Fibroblast of lung (primary cell): ENCODE results near the gene SRC. TPM values are rescaled to one million over a fixed set of nuclear protein-coding genes. Genes with fewer than 3 reads are reported as not detected.

ENCODE experiments used
- DNase-seq, 2 donors: peaks; one replicate each; pipeline versions ENCODE4 v3.0.0 to v3.0.0-alpha.2; 2010; ENCODE audit warnings: low read depth in 2 of 2
- H2AFZ ChIP-seq: 2 replicates; pipeline ENCODE4 v1.5.1; 2012; ENCODE audit warnings: low read length, control low read depth, inconsistent platforms
- H3K27ac ChIP-seq: 2 replicates; pipeline ENCODE4 v1.5.1; 2011; ENCODE audit warnings: low read length, control low read depth; ENCODE audit not compliant: insufficient read depth
- H3K27me3 ChIP-seq: 2 replicates; pipeline ENCODE4 v1.5.1; 2011; ENCODE audit warnings: mild to moderate bottlenecking, low read length; ENCODE audit not compliant: control insufficient read depth, insufficient read depth
- H3K36me3 ChIP-seq: 2 replicates; pipeline ENCODE4 v1.5.1; 2011; ENCODE audit warnings: low read length; ENCODE audit not compliant: control insufficient read depth, insufficient read depth
- H3K4me1 ChIP-seq: 2 replicates; pipeline ENCODE4 v1.5.1; 2011; ENCODE audit warnings: low read length; ENCODE audit not compliant: control insufficient read depth, insufficient read depth; ENCODE audit errors: extremely low read depth
- H3K4me2 ChIP-seq: 2 replicates; pipeline ENCODE4 v1.5.1; 2011; ENCODE audit warnings: low read length, control low read depth; ENCODE audit not compliant: insufficient read depth; ENCODE audit errors: extremely low read depth
- H3K4me3 ChIP-seq, 4 experiments: fragments of 200-600 bp in 1 of 4; sonication (generic) in 1 of 4; replicated peaks in 1 of 4; 2 replicates each; pipeline ENCODE4 v1.5.1; 2011 to 2016; ENCODE audit warnings: low read length in 4 of 4, low read depth in 3 of 4, mild to moderate bottlenecking in 3 of 4, control low read depth in 2 of 4, inconsistent platforms in 1 of 4, mixed read lengths in 1 of 4; ENCODE audit not compliant: insufficient read depth in 1 of 4; ENCODE audit errors: control extremely low read depth in 1 of 4
- H3K79me2 ChIP-seq: 2 replicates; pipeline ENCODE4 v1.5.1; 2012; ENCODE audit warnings: mild to moderate bottlenecking, low read length, inconsistent platforms; ENCODE audit not compliant: control insufficient read depth, insufficient read depth
- H3K9ac ChIP-seq: 2 replicates; pipeline ENCODE4 v1.5.1; 2011; ENCODE audit warnings: mild to moderate bottlenecking, low read length, control low read depth; ENCODE audit not compliant: insufficient read depth
- H3K9me3 ChIP-seq: 2 replicates; pipeline ENCODE4 v1.5.1; 2012; ENCODE audit warnings: low read depth, low read length; ENCODE audit not compliant: control insufficient read depth, insufficient read depth
- H4K20me1 ChIP-seq: 2 replicates; pipeline ENCODE4 v1.5.1; 2011; ENCODE audit warnings: low read length; ENCODE audit not compliant: control insufficient read depth, insufficient read depth; ENCODE audit errors: extremely low read depth
- EZH2 ChIP-seq: IDR thresholded peaks from 2 replicates; pipeline ENCODE4 v1.5.1; 2012; ENCODE audit warnings: low read length, control low read depth, mild to moderate bottlenecking; ENCODE audit errors: missing control alignments
- polyA plus RNA-seq, 2 donors: library from polyadenylated mRNA; depleted of rRNA in 1 of 2; stranded (reverse) in 1 of 2; unstranded in 1 of 2; fragments of >200 nt; gene quantifications; 2 replicates each; pipeline ENCODE4 v1.2.1, GENCODE V29; 2011 to 2012; ENCODE audit warnings: missing spikeins in 1 of 2
- total RNA-seq: library from RNA; depleted of rRNA; stranded (reverse); fragments of >200 nt; gene quantifications from 2 replicates; pipeline ENCODE4 v1.2.1, GENCODE V29; 2014
- TF ChIP-seq, protein P1 (sequence below), 2 donors: IDR thresholded peaks in 1 of 2; conservative IDR thresholded peaks in 1 of 2; 1 replicate in 1 of 2; 2 replicates in 1 of 2; pipeline ENCODE4 v1.5.1; 2011 to 2012; ENCODE audit warnings: low read length in 2 of 2, control low read depth in 1 of 2, inconsistent platforms in 1 of 2, low read depth in 1 of 2, mild to moderate bottlenecking in 1 of 2

SRC gene
- total and polyA plus RNA-seq, 2 donors (not counting 1 experiment from before 2014, with no cell fraction given), result 17.8 to 20.3 TPM

DNA sequence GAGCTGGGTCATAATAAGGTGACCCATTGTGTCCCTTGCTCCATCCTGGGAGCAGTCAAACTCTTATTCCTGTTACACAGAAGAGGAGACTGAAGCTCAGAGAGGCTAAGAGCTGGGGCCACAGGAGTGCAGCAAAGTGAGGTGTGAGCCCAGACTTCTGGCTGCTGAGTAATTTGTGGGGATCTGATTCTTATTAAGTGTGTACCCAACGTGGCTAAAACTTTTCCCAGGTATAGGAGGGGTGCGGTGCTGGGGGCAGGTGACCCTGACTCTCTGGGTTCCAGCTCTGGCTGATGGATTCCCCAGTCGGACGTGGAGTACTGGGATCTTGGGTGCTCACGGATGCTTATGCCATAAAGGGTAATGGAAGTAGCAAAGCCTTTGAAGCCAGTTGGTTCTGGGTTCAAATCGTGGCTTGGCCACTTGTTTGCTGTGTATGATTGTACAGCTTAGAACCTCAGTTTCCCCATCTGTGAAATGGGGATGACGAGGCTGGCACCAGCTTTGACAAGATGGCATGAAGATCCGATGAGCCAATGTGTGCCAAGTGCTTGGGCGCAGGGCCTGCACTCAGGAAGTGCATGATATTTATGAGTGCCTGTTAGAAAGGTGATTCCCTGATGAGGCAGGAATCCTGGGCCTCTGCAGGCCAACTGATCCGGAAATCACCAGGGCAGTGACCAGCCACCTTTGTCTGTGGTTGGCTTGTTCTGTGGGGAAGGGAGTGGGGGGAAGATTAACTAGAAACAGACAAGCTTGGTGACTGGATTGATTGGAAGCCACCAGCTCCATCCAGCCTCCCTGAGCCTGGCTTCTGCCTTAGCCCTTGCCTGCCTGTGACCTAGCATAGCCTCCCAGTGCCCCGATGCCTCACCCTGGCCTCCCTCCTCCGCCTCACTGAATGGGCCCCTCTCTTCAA lies 6.0 kb downstream of the SRC start:
- no peak overlapping the region for H3K27ac ChIP-seq
- no peaks in the 10 kb centered on the region for H3K27me3 ChIP-seq
- no peak overlapping the region for H3K4me2 ChIP-seq
- peaks cover 28% of the 10 kb centered on the region for H3K79me2 ChIP-seq
- no peak overlapping the region for H3K9ac ChIP-seq
- peaks cover 8% of the 10 kb centered on the region for H3K4me1 ChIP-seq
- H4K20me1 ChIP-seq, result no peaks in the 10 kb centered on the region
- H2AFZ ChIP-seq, result no peak overlapping the region
- TF ChIP-seq, protein P1, sequence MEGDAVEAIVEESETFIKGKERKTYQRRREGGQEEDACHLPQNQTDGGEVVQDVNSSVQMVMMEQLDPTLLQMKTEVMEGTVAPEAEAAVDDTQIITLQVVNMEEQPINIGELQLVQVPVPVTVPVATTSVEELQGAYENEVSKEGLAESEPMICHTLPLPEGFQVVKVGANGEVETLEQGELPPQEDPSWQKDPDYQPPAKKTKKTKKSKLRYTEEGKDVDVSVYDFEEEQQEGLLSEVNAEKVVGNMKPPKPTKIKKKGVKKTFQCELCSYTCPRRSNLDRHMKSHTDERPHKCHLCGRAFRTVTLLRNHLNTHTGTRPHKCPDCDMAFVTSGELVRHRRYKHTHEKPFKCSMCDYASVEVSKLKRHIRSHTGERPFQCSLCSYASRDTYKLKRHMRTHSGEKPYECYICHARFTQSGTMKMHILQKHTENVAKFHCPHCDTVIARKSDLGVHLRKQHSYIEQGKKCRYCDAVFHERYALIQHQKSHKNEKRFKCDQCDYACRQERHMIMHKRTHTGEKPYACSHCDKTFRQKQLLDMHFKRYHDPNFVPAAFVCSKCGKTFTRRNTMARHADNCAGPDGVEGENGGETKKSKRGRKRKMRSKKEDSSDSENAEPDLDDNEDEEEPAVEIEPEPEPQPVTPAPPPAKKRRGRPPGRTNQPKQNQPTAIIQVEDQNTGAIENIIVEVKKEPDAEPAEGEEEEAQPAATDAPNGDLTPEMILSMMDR (conservative IDR thresholded peaks at IDR 0.05 in 1 of 2, IDR thresholded peaks at IDR 0.05 in 1 of 2; ENCODE audit: low read depth in 1 of 2, low read length in 2 of 2), result no peak
- no peak for TF ChIP-seq EZH2
- H3K4me3 ChIP-seq, result no peak overlapping the region
- H3K36me3 ChIP-seq, result peaks cover 2% of the 10 kb centered on the region
- H3K9me3 ChIP-seq, result no peaks in the 10 kb centered on the region
- DNase-seq, result no peak

DNA sequence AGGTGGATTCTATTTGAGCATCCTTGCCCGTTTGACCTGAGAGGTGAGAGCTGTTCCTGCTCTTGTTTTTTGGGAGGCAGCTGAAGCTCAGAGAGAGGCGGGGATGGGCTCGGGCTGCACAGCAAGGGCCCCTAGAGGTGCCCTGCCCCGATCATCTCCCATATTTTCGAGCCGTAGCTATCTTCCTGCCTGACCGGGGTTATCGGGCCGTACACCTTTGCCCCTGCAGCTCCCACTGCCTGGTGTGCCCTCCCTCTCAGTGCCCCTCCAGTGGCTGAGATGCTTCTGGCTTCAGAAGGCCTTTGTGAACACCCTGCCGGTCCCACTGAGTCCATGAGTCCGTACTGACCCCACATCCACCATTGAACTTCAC lies 6.7 kb downstream of the SRC start:
- no peaks in the 10 kb centered on the region for H3K9me3 ChIP-seq
- no peak overlapping the region for H3K27ac ChIP-seq
- H3K79me2 ChIP-seq, result peaks cover 25% of the 10 kb centered on the region
- peaks cover 2% of the 10 kb centered on the region for H3K36me3 ChIP-seq
- peaks cover 7% of the 10 kb centered on the region for H3K4me1 ChIP-seq
- no peaks in the 10 kb centered on the region for H4K20me1 ChIP-seq
- no peaks in the 10 kb centered on the region for H3K27me3 ChIP-seq
- no peak overlapping the region for H3K9ac ChIP-seq
- TF ChIP-seq EZH2, result no peak
- TF ChIP-seq, protein P1 (conservative IDR thresholded peaks at IDR 0.05 in 1 of 2, IDR thresholded peaks at IDR 0.05 in 1 of 2; ENCODE audit: low read depth in 1 of 2, low read length in 2 of 2), result no peak
- no peak overlapping the region for H3K4me3 ChIP-seq
- H2AFZ ChIP-seq, result no peak overlapping the region
- no peak overlapping the region for H3K4me2 ChIP-seq
- no peak for DNase-seq

DNA sequence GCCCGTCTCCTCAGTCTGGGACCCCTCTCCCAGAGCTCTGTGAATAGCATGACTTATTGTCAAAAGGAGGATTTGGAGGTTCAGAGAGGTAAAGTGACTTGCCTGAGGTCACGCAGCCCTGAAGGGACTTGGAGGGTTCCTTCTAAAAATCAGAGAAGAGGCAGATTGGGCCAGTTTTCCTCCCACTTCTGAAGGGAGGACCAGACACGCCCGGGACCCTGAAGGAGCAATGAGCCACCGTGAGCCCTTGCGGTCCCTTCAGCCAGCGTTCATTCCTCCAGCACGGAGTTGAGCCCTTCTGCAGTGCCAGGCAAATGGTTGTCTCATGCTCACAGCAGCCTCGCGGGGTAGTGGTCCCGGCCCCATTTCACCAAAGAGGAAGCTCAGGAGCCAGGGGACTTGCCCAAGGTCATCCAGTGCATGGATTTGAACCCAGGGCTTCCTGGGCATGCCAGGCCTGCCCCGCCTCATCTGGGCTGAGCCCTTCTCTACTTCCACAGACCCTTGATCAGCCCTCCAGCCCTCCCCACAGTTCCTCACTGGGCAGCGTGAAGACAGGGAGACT lies 7.4 kb downstream of the SRC start:
- Histone ChIP-seq H3K4me3 (no peak overlapping the region), H3K9ac (no peak overlapping the region), H3K4me2 (no peak overlapping the region), H3K4me1 (peaks cover 7% of the 10 kb centered on the region), H3K36me3 (peaks cover under 1% of the 10 kb centered on the region), H2AFZ (no peak overlapping the region), H3K27ac (no peak overlapping the region), H4K20me1 (peaks cover 2% of the 10 kb centered on the region), H3K79me2 (peaks cover 21% of the 10 kb centered on the region), H3K9me3 (no peaks in the 10 kb centered on the region), H3K27me3 (no peaks in the 10 kb centered on the region)
- no peak for DNase-seq
- TF ChIP-seq, protein P1 (conservative IDR thresholded peaks at IDR 0.05 in 1 of 2, IDR thresholded peaks at IDR 0.05 in 1 of 2; ENCODE audit: low read depth in 1 of 2, low read length in 2 of 2), result no peak
- TF ChIP-seq EZH2, result no peak
